GM12801 (cell line): Measurements from ENCODE around the gene BTG2.

Experiments used
- CTCF ChIP-seq: IDR thresholded peaks from one replicate; pipeline ENCODE4 v1.5.1; 2011; ENCODE audit warnings: control low read depth; ENCODE audit not compliant: insufficient read length; ENCODE audit errors: extremely low read depth

BTG2 gene

DNA sequence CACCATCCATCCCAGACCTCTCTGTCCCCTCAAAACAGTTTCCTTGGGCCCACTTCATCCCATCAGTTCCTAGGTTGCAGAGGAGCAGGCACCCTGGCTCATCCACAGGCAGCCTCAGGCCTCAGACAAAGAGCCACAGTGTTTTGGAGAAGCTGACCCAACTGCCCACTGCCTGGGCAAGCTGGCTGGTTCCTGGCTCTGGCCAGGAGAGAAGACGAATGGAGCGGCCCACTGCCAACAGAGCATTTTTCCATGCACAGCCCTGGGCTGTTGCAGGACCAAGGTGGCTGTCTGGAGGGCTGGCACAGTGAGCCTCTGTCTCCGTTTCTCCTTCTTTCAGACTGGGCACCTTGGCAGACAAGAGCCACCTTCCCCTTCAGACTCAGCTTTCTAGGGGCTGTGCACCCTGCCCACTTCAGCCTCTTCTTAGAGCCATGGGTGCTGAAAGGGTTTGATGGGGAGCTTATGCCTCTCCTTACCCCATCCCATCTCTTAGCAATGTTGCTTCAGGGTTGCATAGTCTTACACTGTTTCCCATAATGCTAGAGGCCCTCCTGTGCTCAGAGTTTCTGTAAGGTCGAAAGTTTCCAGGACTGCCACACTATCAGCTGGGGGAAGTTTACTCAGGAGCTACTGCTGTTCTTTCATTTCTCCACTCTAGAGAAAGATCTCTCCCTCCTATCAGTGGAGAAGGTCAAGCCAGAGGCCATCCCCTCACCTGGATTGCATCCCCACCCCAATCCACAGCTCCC lies 44.6 kb downstream of the BTG2 start:
- TF ChIP-seq CTCF: no peak

GRCh38 chr1:203351037-203351625 lies 45.8 kb downstream of the BTG2 start, which contains the start of gene FMOD:
TSS of gene FMOD (minus strand) at chr1:203351122. CDS start at chr1:203348270, 2,852 bp downstream.
- no peak for TF ChIP-seq CTCF

- TF ChIP-seq CTCF: no peak
Measured at GRCh38 chr1:203353486-203353885, 48.2 kb downstream of the BTG2 start.

- no peak for TF ChIP-seq CTCF
Measured at GRCh38 chr1:203354246-203354645, 48.9 kb downstream of the BTG2 start.

DNA sequence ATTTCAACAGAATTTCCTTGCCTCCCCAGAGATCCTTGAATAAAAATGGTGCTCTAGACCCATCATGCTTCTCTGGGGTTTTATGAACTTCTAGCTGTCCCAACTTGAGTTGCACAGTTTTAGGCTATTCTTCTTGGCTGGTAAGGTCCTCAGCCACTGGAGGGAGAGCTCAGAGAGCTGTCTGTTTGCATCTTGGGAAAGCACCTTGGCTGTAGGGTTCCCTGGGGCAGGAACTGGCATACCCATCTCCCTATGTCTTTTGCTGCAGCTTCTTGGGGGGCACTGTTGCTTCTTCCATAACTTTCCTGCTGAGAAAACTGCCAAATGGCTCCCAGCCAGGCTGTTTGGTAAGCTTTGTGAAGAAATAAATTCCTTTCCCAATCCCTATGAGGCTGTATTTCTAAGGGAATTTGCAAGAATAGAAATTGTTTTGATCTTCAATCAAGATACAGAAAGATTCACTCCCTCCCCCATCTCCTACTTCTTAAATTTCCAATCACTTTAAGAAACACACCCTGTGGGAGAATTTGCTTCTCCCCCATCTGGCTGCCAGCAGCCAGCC lies 53.8 kb downstream of the BTG2 start:
- TF ChIP-seq CTCF: no peak
